Inflammatory macrophage (primary cell): ENCODE measurements around the gene CD96.

Experiments used
- DNase-seq, 2 donors: peaks; one replicate each; pipeline ENCODE4 v3.0.0-alpha.2; 2020 to 2022

Gene CD96

GRCh38 chr3:111677007-111677392, 135.0 kb downstream of the CD96 start:
- peak in 1 of 2 donors; percentile 4 for DNase-seq

GRCh38 chr3:111681661-111682426, 139.8 kb downstream of the CD96 start:
- DNase-seq, result no peak

GRCh38 chr3:111684640-111685039, 142.6 kb downstream of the CD96 start:
- peak in 1 of 2 donors; percentile 12 for DNase-seq

- DNase-seq, result no peak
Measured at GRCh38 chr3:111688190-111688800, 146.3 kb downstream of the CD96 start.

- no peak for DNase-seq
Measured at GRCh38 chr3:111690242-111690641, 148.2 kb downstream of the CD96 start.

GRCh38 chr3:111691293-111691909, 149.4 kb downstream of the CD96 start:
- DNase-seq, result peak; percentile 18 to 29

- DNase-seq, result no peak
Measured at GRCh38 chr3:111692593-111693552, 150.9 kb downstream of the CD96 start.

GRCh38 chr3:111694471-111694870, 152.5 kb downstream of the CD96 start:
- no peak for DNase-seq

GRCh38 chr3:111695636-111696117, 153.7 kb downstream of the CD96 start:
- DNase-seq, result no peak

GRCh38 chr3:111700054-111700453, 158.1 kb downstream of the CD96 start:
- no peak for DNase-seq

- no peak for DNase-seq
Measured at GRCh38 chr3:111701292-111701906, 159.4 kb downstream of the CD96 start.
